ENCODE results near the gene PTGFR.

GRCh38 chr1:78541479-78541878 lies 50.7 kb downstream of the PTGFR start:
- no peak for TF ChIP-seq CREB5 (CRISPR knock-in tag; IDR thresholded peaks at IDR 0.05; ENCODE audit: low read depth)
- TF ChIP-seq ISL1 (CRISPR knock-in tag; IDR thresholded peaks at IDR 0.05), result no peak
- no peak for TF ChIP-seq POU6F1 (CRISPR knock-in tag; IDR thresholded peaks at IDR 0.05; ENCODE audit: borderline replicate concordance, low read depth)
- no peak for TF ChIP-seq ARNTL (CRISPR knock-in tag; IDR thresholded peaks at IDR 0.05; ENCODE audit: borderline replicate concordance, low read depth)
- no peak for TF ChIP-seq ZNF565 (CRISPR knock-in tag; conservative IDR thresholded peaks at IDR 0.05; ENCODE audit: low read depth)
- TF ChIP-seq TCF4 (CRISPR knock-in tag; IDR thresholded peaks at IDR 0.05; ENCODE audit: borderline replicate concordance), result no peak
- no peak for TF ChIP-seq ZFP3 (CRISPR knock-in tag; IDR thresholded peaks at IDR 0.05)
- TF ChIP-seq ZNF8 (CRISPR knock-in tag; IDR thresholded peaks at IDR 0.05), result no peak
- TF ChIP-seq PATZ1 (CRISPR knock-in tag; IDR thresholded peaks at IDR 0.05; ENCODE audit: borderline replicate concordance), result no peak
- TF ChIP-seq ZFP30 (CRISPR knock-in tag; IDR thresholded peaks at IDR 0.05), result no peak

Measured in SK-N-SH treated with all-trans-retinoic acid at 6 μM for 48 hours (cell line).